ENCODE data around the gene HYDIN.
A peak's percentile ranks its signal among the peaks of the same experiment; 100 is the strongest.

The HYDIN gene

DNA sequence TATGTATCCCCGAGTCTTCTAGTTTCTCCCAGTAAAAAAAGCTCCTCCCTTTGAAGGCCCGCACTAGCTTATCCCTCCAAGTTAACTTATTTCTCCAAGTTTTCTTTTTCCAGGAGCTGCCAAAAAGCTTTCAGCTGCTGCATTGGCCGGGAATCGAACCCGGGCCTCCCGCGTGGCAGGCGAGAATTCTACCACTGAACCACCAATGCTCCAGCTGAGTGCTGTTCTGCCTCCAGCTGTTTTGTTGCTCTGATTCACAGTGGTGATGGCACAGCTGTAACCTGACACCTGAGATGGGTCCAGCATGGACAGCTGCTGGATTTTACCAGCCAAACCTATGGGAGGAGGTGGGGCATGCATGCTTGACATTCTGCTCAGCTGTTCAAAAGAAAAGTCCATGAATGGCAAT is 451.6 kb downstream of the HYDIN start:
- Histone ChIP-seq H3K9me3 (no peaks in the 10 kb centered on the region), H3K27ac (peak overlapping the region; percentile 6 to 20), H3K4me3 (no peak overlapping the region), H3K4me1 (peaks cover 0 to 6% (median 0%) of the 10 kb centered on the region in 4 donors), H3K27me3 (no peaks in the 10 kb centered on the region), H3K36me3 (peaks cover 41 to 57% (median 48%) of the 10 kb centered on the region in 3 donors)
- intact Hi-C loops (cut with DNase I; ENCODE audit: low total_unique reads), result no loop called here
- DNase-seq, result peak; percentile 75 to 87
- TF ChIP-seq, protein P1, sequence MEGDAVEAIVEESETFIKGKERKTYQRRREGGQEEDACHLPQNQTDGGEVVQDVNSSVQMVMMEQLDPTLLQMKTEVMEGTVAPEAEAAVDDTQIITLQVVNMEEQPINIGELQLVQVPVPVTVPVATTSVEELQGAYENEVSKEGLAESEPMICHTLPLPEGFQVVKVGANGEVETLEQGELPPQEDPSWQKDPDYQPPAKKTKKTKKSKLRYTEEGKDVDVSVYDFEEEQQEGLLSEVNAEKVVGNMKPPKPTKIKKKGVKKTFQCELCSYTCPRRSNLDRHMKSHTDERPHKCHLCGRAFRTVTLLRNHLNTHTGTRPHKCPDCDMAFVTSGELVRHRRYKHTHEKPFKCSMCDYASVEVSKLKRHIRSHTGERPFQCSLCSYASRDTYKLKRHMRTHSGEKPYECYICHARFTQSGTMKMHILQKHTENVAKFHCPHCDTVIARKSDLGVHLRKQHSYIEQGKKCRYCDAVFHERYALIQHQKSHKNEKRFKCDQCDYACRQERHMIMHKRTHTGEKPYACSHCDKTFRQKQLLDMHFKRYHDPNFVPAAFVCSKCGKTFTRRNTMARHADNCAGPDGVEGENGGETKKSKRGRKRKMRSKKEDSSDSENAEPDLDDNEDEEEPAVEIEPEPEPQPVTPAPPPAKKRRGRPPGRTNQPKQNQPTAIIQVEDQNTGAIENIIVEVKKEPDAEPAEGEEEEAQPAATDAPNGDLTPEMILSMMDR (IDR thresholded peaks at IDR 0.05), result no peak

DNA sequence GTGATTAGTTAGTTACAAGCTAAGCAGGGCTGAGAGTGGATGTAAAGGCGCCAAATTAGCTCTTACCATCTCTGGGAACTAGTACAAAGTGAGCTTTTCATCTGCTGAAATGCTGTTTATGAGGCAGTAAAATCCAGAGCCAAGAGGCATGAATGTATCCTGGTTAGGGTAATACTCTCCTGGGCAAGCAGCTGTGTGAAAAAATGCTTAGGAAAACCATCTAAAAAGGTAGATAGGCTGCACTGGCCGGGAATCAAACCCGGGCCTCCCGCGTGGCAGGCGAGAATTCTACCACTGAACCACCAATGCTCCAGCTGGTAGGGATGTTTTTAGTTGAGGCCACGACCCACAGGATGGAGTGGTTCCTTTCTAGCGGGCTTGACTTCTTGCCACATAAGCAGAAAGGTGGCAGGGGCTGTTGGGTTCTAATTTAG is 452.5 kb downstream of the HYDIN start:
- Histone ChIP-seq H3K4me3 (no peak overlapping the region), H3K27ac (no peak overlapping the region), H3K4me1 (peaks cover 0 to 6% (median 0%) of the 10 kb centered on the region in 4 donors), H3K9me3 (no peaks in the 10 kb centered on the region), H3K36me3 (peaks cover 32 to 53% (median 47%) of the 10 kb centered on the region in 3 donors), H3K27me3 (no peaks in the 10 kb centered on the region)
- TF ChIP-seq, protein P1 (IDR thresholded peaks at IDR 0.05), result no peak
- no peak for DNase-seq
- intact Hi-C loops (cut with DNase I; ENCODE audit: low total_unique reads), result no loop called here

DNA sequence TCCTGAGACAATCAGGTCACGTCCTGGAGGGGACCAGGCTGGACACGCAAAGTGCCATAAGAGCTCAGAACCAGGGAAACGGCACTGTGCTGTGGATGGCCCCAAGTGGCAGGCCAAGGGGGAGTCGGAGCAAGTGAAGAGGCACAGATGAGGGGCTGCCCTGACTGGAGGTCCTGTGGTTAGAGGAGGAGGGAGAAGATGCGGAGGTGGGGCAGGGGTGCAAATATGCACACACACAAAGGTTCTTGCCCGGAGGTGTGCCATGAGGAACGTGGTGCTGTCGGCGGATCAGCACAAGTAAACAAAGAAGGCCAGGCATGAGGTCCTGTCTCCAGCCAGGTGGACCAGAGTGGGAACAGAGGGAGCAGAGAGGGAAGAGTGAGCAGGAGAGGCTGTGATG is 453.0 kb downstream of the HYDIN start:
- H3K27ac ChIP-seq, result no peak overlapping the region
- peaks cover 27 to 48% (median 47%) of the 10 kb centered on the region in 3 donors for H3K36me3 ChIP-seq
- H3K9me3 ChIP-seq, result no peaks in the 10 kb centered on the region
- peaks cover 0 to 6% (median 0%) of the 10 kb centered on the region in 4 donors for H3K4me1 ChIP-seq
- no peaks in the 10 kb centered on the region for H3K27me3 ChIP-seq
- intact Hi-C loops (cut with DNase I; ENCODE audit: low total_unique reads), result no loop called here
- TF ChIP-seq, protein P1 (IDR thresholded peaks at IDR 0.05), result no peak
- no peak overlapping the region for H3K4me3 ChIP-seq
- DNase-seq, result no peak

DNA sequence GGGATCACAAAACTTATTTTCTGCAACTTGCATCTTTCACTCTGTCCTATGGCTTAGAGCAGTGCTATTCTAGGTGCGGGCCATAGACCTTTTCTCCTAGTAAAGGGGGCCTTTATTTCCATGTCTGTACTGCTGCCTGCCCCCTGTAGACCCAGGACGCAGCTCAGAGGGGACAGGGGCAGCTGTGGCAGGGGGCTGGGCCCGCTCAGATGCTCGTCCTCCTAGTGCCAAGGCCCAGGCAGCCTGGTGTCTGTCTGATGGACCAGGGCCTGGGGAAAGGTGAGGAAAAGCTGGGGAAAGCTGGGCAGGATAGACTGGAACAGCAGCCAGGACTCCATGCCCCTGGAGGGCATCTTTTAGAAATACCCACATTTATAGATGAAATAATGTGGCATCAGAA is 455.1 kb downstream of the HYDIN start:
- Histone ChIP-seq H3K27ac (no peak overlapping the region), H3K9me3 (no peaks in the 10 kb centered on the region), H3K4me1 (peaks cover 0 to 14% (median 2%) of the 10 kb centered on the region in 4 donors), H3K27me3 (no peaks in the 10 kb centered on the region), H3K4me3 (no peak overlapping the region), H3K36me3 (peaks cover 7 to 40% (median 38%) of the 10 kb centered on the region in 3 donors)
- no peak for DNase-seq
- TF ChIP-seq, protein P1 (IDR thresholded peaks at IDR 0.05), result no peak
- intact Hi-C loops (cut with DNase I; ENCODE audit: low total_unique reads), result no loop called here

DNA sequence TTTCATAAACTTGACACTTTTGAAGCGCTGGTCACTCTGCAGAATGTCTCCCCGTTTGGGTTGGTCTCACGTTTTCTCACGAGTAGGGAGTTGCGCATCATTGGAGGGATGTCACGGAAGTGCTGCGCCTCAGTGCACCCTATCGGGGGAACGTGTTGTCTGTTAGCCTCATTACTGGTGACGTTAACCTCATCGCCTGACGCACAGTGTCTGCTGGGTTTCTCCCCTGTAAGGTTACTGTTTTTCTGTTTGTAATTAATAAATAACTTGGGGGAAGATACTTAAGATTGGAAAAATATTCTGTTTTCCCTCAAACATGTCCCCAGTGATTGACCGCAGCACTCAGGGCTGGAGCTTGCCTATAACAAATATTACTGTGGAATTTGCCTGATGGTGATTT is 456.3 kb downstream of the HYDIN start:
- Histone ChIP-seq H3K36me3 (peaks cover 3 to 43% (median 35%) of the 10 kb centered on the region in 3 donors), H3K27ac (no peak overlapping the region), H3K4me1 (peaks cover 0 to 14% (median 2%) of the 10 kb centered on the region in 4 donors), H3K9me3 (no peaks in the 10 kb centered on the region), H3K4me3 (no peak overlapping the region), H3K27me3 (no peaks in the 10 kb centered on the region)
- DNase-seq, result no peak
- TF ChIP-seq, protein P1 (IDR thresholded peaks at IDR 0.05), result no peak
- intact Hi-C loops (cut with DNase I; ENCODE audit: low total_unique reads), result no loop called here

DNA sequence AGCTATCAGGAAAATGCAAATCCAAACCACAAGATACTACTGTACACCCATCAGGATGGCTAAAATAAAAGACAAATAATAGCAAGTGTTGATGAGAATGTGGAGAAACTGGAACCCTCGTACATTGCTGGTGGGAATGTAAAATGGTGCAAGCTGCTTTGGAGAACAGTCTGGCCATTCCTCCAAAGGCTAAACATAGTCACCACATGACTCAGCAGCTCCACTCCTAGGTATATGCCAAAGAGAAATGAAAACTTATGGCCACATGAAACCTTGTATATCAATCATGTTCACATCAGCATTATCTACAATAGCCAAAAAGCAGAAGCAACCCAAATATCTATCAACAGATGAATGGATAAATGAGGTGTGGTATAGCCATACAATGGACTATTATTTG is 458.0 kb downstream of the HYDIN start:
- no peak overlapping the region for H3K27ac ChIP-seq
- no peaks in the 10 kb centered on the region for H3K27me3 ChIP-seq
- H3K4me3 ChIP-seq, result no peak overlapping the region
- TF ChIP-seq, protein P1 (IDR thresholded peaks at IDR 0.05), result no peak
- peaks cover 0 to 38% (median 32%) of the 10 kb centered on the region in 3 donors for H3K36me3 ChIP-seq
- H3K9me3 ChIP-seq, result no peaks in the 10 kb centered on the region
- intact Hi-C loops (cut with DNase I; ENCODE audit: low total_unique reads), result no loop called here
- H3K4me1 ChIP-seq, result peaks cover 0 to 18% (median 4%) of the 10 kb centered on the region in 4 donors
- no peak for DNase-seq

All from tibial artery (tissue), 4 donors.